ENCODE data around the gene TPCN2.
"Not testable (repeated sequence)": the region's sequence is repeated elsewhere in the genome, so short reads cannot be mapped to it uniquely, and the experiment has no call there.

TPCN2 gene

DNA sequence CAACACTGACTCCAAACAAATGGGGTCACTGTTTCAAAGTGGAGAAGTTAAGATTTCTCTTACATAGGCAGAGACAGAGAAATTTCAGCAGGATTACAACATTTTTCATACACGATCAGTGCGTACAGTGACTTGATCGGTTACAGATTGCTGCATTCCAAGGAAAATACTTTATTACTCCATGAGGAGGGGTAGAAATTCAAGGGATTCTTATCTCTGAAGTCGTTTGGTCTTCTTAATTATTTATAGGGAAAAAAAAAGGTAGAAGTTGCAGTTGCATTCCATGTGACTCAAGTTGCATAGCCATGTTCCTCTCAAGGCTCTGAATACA, 96.3 kb downstream of the TPCN2 start:
- TF ChIP-seq, protein P1, sequence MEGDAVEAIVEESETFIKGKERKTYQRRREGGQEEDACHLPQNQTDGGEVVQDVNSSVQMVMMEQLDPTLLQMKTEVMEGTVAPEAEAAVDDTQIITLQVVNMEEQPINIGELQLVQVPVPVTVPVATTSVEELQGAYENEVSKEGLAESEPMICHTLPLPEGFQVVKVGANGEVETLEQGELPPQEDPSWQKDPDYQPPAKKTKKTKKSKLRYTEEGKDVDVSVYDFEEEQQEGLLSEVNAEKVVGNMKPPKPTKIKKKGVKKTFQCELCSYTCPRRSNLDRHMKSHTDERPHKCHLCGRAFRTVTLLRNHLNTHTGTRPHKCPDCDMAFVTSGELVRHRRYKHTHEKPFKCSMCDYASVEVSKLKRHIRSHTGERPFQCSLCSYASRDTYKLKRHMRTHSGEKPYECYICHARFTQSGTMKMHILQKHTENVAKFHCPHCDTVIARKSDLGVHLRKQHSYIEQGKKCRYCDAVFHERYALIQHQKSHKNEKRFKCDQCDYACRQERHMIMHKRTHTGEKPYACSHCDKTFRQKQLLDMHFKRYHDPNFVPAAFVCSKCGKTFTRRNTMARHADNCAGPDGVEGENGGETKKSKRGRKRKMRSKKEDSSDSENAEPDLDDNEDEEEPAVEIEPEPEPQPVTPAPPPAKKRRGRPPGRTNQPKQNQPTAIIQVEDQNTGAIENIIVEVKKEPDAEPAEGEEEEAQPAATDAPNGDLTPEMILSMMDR (IDR thresholded peaks at IDR 0.05; ENCODE audit: low read depth, low read length): no peak
- H3K4me3 ChIP-seq (ENCODE audit: low read depth, low read length): no peak overlapping the region
- in situ Hi-C loops (cut with HindIII; ENCODE audit: low sequenced_read_pairs): no loop called here
- no peak for DNase-seq (ENCODE audit: low read depth, low spot score)

DNA sequence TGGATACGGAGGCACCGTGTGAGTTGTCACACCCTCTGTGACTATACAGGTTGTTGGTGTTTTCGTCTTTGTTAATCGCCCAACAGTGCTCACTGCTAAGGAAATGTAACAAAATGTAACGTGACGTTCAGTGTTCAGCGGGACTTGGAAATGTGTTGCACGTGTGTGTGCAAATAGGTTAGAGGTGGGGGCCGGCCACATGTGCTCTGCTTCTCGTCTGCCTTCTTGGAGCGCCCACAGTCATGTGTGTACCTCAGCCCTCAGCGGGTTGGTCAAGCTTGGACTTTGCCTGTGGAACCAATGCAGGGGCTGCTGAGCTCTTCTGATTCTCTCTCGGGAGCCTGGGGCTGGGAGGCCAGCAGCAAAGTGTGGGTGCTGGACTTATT, 99.6 kb downstream of the TPCN2 start:
- TF ChIP-seq, protein P1 (IDR thresholded peaks at IDR 0.05; ENCODE audit: low read depth, low read length): no peak

DNA sequence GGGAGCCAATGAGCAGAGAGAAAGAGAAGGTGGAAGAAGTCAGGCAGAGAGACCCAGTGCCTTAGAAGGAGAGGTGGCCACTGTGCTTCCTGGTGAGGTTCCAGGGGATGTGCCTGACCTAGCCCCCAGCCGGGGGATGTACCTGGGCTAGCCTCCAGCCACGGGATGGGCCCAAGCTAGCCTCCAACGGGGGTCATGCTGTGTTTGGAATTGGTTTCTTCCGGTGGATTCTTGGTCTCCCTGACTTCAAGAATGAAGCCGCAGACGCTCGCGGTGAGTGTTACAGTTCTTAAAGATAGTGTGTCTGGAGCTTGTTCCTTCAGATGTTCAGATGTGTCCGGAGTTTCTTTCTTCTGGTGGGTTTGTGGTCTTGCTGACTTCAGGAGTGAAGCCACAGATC, 100.1 kb downstream of the TPCN2 start:
- in situ Hi-C loops (cut with HindIII; ENCODE audit: low sequenced_read_pairs): no loop called here
- H3K4me3 ChIP-seq (ENCODE audit: low read depth, low read length): no peak overlapping the region
- no peak for DNase-seq (ENCODE audit: low read depth, low spot score)
- TF ChIP-seq, protein P1 (IDR thresholded peaks at IDR 0.05; ENCODE audit: low read depth, low read length): no peak

More for the DNA sequence above, 99.6 kb downstream of the TPCN2 start:
- no peak for DNase-seq (ENCODE audit: low read depth, low spot score)
- in situ Hi-C loops (cut with HindIII; ENCODE audit: low sequenced_read_pairs): no loop called here
- H3K4me3 ChIP-seq (ENCODE audit: low read depth, low read length): no peak overlapping the region

DNA sequence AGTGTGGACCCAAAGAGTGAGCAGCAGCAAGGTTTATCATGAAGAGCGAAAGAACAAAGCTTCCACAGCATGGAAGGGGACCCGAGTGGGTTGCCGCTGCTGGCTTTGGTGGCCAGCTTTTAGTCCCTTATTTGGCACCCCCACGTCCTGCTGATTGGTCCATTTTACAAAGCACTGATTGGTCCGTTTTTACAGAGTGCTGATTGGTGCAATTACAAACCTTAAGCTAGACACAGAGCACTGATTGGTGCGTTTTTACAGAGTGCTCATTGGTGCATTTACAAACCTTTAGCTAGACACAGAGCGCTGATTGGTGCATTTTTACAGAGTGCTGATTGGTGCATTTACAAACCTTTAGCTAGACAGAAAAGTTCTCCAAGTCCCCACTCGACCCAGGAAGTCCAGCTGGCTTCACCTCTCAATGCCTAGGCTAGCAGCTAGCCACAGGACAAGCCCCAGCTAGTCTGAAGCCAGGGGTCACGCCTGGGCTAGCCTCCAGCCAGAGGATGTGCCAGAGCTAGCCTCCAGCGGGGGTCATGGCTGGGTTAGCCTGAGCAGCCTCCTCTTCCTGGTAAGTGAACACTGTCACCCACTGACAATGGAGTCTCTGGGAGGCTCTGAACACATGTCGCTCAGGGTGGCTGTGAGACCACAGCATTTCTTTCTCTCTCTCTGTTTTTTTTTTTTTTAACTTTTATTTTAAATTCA, 100.8 kb downstream of the TPCN2 start:
- in situ Hi-C loops (cut with HindIII; ENCODE audit: low sequenced_read_pairs); DNase-seq (ENCODE audit: low read depth, low spot score); H3K4me3 ChIP-seq (ENCODE audit: low read depth, low read length): not testable (repeated sequence)

DNA sequence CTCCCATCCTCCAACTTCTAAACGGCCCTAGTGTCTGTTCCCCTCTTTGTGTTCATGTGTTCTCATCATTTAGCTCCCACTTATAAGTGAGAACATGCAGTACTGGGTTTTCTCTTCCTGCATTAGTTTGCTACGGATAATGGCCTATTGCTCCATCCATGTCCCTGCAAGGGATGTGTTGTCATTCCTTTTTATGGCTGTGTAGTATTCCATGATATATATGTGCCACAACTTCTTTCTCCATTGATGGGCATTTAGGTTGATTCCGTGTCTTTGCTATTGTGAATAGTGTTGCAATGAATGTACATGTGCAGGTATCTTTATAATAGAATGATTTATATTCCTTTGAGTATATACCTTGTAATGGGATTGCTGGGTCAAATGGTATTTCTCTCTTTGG, 101.4 kb downstream of the TPCN2 start:
- DNase-seq (ENCODE audit: low read depth, low spot score): no peak
- in situ Hi-C loops (cut with HindIII; ENCODE audit: low sequenced_read_pairs): no loop called here
- TF ChIP-seq, protein P1 (IDR thresholded peaks at IDR 0.05; ENCODE audit: low read depth, low read length): no peak
- no peak overlapping the region for H3K4me3 ChIP-seq (ENCODE audit: low read depth, low read length)

DNA sequence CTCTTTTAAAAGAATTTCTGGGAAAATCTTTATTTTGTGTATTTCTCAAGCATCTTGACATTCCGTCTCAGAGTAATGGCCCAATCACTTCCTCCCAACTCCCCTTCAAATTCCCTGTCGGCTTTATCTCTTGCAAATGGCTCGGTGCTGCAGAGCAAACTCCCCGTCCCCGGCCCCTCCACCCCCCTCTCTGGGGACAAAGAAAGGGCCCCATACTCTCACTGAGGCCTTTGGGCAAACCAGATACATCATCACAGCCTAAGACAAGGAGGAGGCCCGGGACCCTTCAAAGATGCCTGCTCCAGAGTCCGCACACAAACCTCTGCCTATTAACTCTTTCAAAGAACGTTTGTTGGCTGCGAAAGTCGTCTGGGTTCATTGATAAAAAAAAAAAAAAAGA, 103.1 kb downstream of the TPCN2 start:
- in situ Hi-C loops (cut with HindIII; ENCODE audit: low sequenced_read_pairs): no loop called here
- no peak overlapping the region for H3K4me3 ChIP-seq (ENCODE audit: low read depth, low read length)
- TF ChIP-seq, protein P1 (IDR thresholded peaks at IDR 0.05; ENCODE audit: low read depth, low read length): no peak
- DNase-seq (ENCODE audit: low read depth, low spot score): no peak

DNA sequence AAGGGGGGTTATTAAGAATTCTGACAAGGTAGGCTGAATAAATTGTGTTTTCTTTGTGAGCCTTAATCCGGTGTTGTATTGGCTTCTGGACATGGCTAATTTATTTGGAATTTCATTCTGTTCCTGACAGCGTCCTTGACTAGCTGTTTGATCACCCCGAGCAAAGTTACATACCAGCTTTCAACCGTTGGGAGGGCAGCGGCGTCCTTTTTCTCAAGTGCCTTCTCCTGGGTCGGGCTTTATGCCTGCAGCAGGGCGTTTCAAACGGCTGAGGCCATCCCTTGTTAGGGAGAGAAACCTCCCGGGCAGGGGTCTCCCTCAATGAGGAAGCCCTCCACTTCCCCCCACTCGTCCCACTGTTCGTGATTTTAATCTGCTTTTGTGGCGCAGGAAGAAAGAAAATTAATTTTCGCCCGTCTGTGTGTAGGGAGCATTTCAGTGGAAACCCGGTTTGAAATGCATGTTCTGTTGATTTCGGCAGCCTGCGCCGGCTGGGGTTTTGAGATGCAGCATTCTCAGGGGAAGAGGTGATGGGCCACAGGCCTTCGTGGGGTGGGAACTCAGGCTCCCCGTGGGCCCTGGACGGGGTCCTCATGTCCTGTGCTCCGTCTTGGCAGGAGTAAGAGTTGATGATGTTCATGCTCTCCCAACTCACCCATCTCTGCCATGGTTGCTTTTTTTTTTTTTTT, 104.1 kb downstream of the TPCN2 start:
- in situ Hi-C loops (cut with HindIII; ENCODE audit: low sequenced_read_pairs): no loop called here
- H3K4me3 ChIP-seq (ENCODE audit: low read depth, low read length): no peak overlapping the region
- TF ChIP-seq, protein P1 (IDR thresholded peaks at IDR 0.05; ENCODE audit: low read depth, low read length): no peak
- DNase-seq (ENCODE audit: low read depth, low spot score): no peak

Measured in astrocyte of the spinal cord (primary cell).